NCI-H128 (cell line): ENCODE data around the gene CCM2L.

ENCODE experiments used
- DNase-seq: peaks from one replicate; lab custom pipeline; 2025; ENCODE audit not compliant: unreplicated experiment; lab: John Stamatoyannopoulos, UW

CCM2L gene

GRCh38 chr20:31992086-31992485, 18.2 kb upstream of the CCM2L start:
- DNase-seq, result no peak

- no peak for DNase-seq
Measured at GRCh38 chr20:31996996-31997395, 13.2 kb upstream of the CCM2L start.

GRCh38 chr20:31998246-31998645, 12.0 kb upstream of the CCM2L start:
- no peak for DNase-seq

GRCh38 chr20:32003325-32003724, 6.9 kb upstream of the CCM2L start:
- DNase-seq, result no peak

- no peak for DNase-seq
Measured at GRCh38 chr20:32004963-32005362, 5.3 kb upstream of the CCM2L start.

- no peak for DNase-seq
Measured at GRCh38 chr20:32006053-32006452, 4.2 kb upstream of the CCM2L start.

GRCh38 chr20:32006841-32007786, 3.1 kb upstream of the CCM2L start:
- no peak for DNase-seq

- DNase-seq, result no peak
Measured at GRCh38 chr20:32007787-32008616, 2.2 kb upstream of the CCM2L start.

- no peak for DNase-seq
Measured at GRCh38 chr20:32009564-32009963, 674 bp upstream of the CCM2L start.

- DNase-seq, result no peak
Measured at GRCh38 chr20:32010666-32011065, 428 bp downstream of the CCM2L start.

- DNase-seq, result no peak
Measured at GRCh38 chr20:32012159-32012688, 2.0 kb downstream of the CCM2L start.

- no peak for DNase-seq
Measured at GRCh38 chr20:32013326-32013725, 3.1 kb downstream of the CCM2L start.

GRCh38 chr20:32017711-32018251, 7.5 kb downstream of the CCM2L start:
- peak; percentile 86 for DNase-seq

GRCh38 chr20:32018269-32019155, 8.3 kb downstream of the CCM2L start:
- DNase-seq, result peak; percentile 54

GRCh38 chr20:32019156-32019510, 8.9 kb downstream of the CCM2L start:
- no peak for DNase-seq

- no peak for DNase-seq
Measured at GRCh38 chr20:32019563-32020463, 9.6 kb downstream of the CCM2L start.

- DNase-seq, result no peak
Measured at GRCh38 chr20:32021091-32021490, 10.9 kb downstream of the CCM2L start.

GRCh38 chr20:32024683-32025295, 14.6 kb downstream of the CCM2L start:
- no peak for DNase-seq

GRCh38 chr20:32027643-32028042, 17.4 kb downstream of the CCM2L start:
- DNase-seq, result no peak
